Measurements from ENCODE around the gene FAM120A.

- TF ChIP-seq, protein P1, sequence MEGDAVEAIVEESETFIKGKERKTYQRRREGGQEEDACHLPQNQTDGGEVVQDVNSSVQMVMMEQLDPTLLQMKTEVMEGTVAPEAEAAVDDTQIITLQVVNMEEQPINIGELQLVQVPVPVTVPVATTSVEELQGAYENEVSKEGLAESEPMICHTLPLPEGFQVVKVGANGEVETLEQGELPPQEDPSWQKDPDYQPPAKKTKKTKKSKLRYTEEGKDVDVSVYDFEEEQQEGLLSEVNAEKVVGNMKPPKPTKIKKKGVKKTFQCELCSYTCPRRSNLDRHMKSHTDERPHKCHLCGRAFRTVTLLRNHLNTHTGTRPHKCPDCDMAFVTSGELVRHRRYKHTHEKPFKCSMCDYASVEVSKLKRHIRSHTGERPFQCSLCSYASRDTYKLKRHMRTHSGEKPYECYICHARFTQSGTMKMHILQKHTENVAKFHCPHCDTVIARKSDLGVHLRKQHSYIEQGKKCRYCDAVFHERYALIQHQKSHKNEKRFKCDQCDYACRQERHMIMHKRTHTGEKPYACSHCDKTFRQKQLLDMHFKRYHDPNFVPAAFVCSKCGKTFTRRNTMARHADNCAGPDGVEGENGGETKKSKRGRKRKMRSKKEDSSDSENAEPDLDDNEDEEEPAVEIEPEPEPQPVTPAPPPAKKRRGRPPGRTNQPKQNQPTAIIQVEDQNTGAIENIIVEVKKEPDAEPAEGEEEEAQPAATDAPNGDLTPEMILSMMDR (IDR thresholded peaks at IDR 0.05; ENCODE audit: insufficient read depth, low read depth, low read length) = no peak
- no peak for TF ChIP-seq EZH2 (IDR thresholded peaks at IDR 0.05; ENCODE audit: insufficient read depth, low read length)
These were observed 122.0 kb downstream of the FAM120A start for GRCh38 chr9:93573516-93573828.
